Activated CD8-positive, alpha-beta memory T cell treated with anti-CD3 and anti-CD28 coated beads, Interleukin-2, amount 50 U/mL, for 1 hour (primary cell): Measurements from ENCODE around the gene VSTM2L.

Experiments used
- DNase-seq: peaks from one replicate; pipeline ENCODE4 v3.0.0-alpha.2; 2020; ENCODE audit errors: extremely low read depth

Gene VSTM2L

GRCh38 chr20:37968841-37969401 is 66.0 kb downstream of the VSTM2L start:
- DNase-seq = no peak

- DNase-seq = no peak
Observed at GRCh38 chr20:37969949-37970855, 67.3 kb downstream of the VSTM2L start.

- DNase-seq = no peak
Observed at GRCh38 chr20:37970856-37971245, 67.9 kb downstream of the VSTM2L start.

- DNase-seq = no peak
Observed at GRCh38 chr20:37971561-37972127, 68.7 kb downstream of the VSTM2L start.

GRCh38 chr20:37972256-37973058 is 69.5 kb downstream of the VSTM2L start:
- no peak for DNase-seq

GRCh38 chr20:37973059-37973910 is 70.4 kb downstream of the VSTM2L start:
- no peak for DNase-seq

GRCh38 chr20:37976887-37977286 is 74.0 kb downstream of the VSTM2L start:
- no peak for DNase-seq

GRCh38 chr20:37977338-37977737 is 74.4 kb downstream of the VSTM2L start:
- DNase-seq = no peak

- DNase-seq = no peak
Observed at GRCh38 chr20:37977786-37978185, 74.9 kb downstream of the VSTM2L start.

GRCh38 chr20:37979021-37979985 is 76.4 kb downstream of the VSTM2L start:
- DNase-seq = no peak

- no peak for DNase-seq
Observed at GRCh38 chr20:37980383-37980782, 77.5 kb downstream of the VSTM2L start.

GRCh38 chr20:37980876-37981275 is 77.9 kb downstream of the VSTM2L start:
- no peak for DNase-seq

GRCh38 chr20:37981568-37981967 is 78.6 kb downstream of the VSTM2L start:
- no peak for DNase-seq

- DNase-seq = no peak
Observed at GRCh38 chr20:37983286-37983685, 80.4 kb downstream of the VSTM2L start.

- DNase-seq = no peak
Observed at GRCh38 chr20:37984018-37984785, 81.3 kb downstream of the VSTM2L start.

GRCh38 chr20:37986044-37986858 is 83.3 kb downstream of the VSTM2L start:
- no peak for DNase-seq

GRCh38 chr20:37986873-37987601 is 84.1 kb downstream of the VSTM2L start:
- DNase-seq = no peak
